Memory B cell (primary cell): ENCODE results near the gene SFTPD.
"Not testable (repeated sequence)": the region's sequence is repeated elsewhere in the genome, so short reads cannot be mapped to it uniquely, and the experiment has no call there.

Experiments used
- ATAC-seq: fragments of 150-1000 bp; cut with Tn5 transposase; 2 replicates; pipeline ENCODE4 v1.10.0; 2021; ENCODE audit warnings: low read depth, mild to moderate bottlenecking, moderate library complexity
- DNase-seq, 2 donors: peaks; one replicate each; pipeline ENCODE4 v3.0.0; 2022; ENCODE audit warnings: low spot score in 2 of 2
- H3K27ac Mint-ChIP-seq: one replicate; pipeline ENCODE4 v1.8.0; 2022; ENCODE audit warnings: mild to moderate bottlenecking, moderate library complexity, mixed read lengths
- H3K27me3 Mint-ChIP-seq: one replicate; pipeline ENCODE4 v1.8.0; 2022; ENCODE audit warnings: mixed read lengths
- H3K36me3 Mint-ChIP-seq: one replicate; pipeline ENCODE4 v1.8.0; 2022; ENCODE audit warnings: mild to moderate bottlenecking, mixed read lengths
- H3K4me1 Mint-ChIP-seq: one replicate; pipeline ENCODE4 v1.8.0; 2022; ENCODE audit warnings: mixed read lengths
- H3K4me3 Mint-ChIP-seq: one replicate; pipeline ENCODE4 v1.8.0; 2022; ENCODE audit warnings: mild to moderate bottlenecking, moderate library complexity, mixed read lengths
- H3K9me3 Mint-ChIP-seq: one replicate; pipeline ENCODE4 v1.8.0; 2022; ENCODE audit warnings: mixed read lengths

SFTPD gene

GRCh38 chr10:79888984-79889383 lies 59.9 kb downstream of the SFTPD start:
- not testable (repeated sequence) for H3K4me3 Mint-ChIP-seq, H3K4me1 Mint-ChIP-seq, DNase-seq, H3K27ac Mint-ChIP-seq, H3K36me3 Mint-ChIP-seq, H3K9me3 Mint-ChIP-seq
- ATAC-seq, result peak; percentile 38
- H3K27me3 Mint-ChIP-seq, result peaks cover 11% of the 10 kb centered on the region
